DMS53 treated with DMSO at 0.1 percent for 48 hours (cell line): ENCODE results near the gene CPLX4.

Source experiments
- DNase-seq: peaks from one replicate; lab custom pipeline; 2025; ENCODE audit not compliant: unreplicated experiment; lab: John Stamatoyannopoulos, UW

CPLX4 gene, protein sequence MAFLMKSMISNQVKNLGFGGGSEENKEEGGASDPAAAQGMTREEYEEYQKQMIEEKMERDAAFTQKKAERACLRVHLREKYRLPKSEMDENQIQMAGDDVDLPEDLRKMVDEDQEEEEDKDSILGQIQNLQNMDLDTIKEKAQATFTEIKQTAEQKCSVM

DNA sequence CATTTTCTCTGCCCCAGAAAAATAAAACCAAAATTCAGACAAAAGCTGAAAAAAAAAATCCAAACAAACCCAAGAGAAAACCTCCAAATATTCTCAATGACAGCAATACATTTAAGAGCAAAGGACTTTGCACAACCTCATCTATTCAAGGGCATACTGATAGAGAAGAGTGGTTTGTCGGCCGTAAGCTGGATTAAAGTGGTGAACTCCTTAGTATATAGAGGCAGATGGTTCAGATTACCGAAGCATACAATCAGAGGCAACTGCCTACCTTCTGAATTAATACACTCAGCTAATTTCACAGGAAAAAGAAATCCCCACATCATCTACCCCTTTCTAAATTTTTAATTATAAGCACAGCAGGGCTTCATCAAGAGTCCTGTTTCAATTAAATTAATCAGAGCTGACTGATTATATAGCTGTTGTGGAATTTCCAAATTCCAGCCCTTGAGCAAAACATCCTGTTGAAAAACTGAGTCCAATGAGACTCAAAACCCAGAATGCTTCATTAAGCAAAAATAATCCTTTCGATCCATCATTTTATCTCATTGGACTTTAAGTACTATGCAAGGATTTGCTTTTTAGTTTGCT, at the start of gene CPLX4:
Gene CPLX4, minus strand, starts transcription at position 190 of the 591 bp plus-strand sequence. Its CDS starts 187 bp downstream, at position 3.
- no peak for DNase-seq

DNA sequence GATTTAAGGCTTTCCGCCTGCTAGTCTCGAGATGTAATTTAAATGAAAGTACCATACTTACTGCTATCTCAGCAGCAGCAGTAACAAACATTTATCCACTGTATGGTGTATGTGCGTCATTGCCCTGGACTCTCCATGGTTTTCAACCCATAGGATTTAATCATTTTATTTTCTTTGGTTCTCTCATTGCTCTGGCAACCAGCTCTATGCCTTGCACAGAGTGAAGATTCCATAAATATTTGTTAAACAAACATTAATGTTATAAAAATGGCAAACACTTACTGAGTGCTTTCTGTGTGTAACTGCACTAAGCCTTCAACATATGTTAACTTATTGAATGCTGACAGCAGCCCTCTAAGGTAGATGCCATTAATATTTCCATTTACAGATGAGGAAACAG, 41.9 kb upstream of the CPLX4 start:
- DNase-seq = peak; percentile 22

DNA sequence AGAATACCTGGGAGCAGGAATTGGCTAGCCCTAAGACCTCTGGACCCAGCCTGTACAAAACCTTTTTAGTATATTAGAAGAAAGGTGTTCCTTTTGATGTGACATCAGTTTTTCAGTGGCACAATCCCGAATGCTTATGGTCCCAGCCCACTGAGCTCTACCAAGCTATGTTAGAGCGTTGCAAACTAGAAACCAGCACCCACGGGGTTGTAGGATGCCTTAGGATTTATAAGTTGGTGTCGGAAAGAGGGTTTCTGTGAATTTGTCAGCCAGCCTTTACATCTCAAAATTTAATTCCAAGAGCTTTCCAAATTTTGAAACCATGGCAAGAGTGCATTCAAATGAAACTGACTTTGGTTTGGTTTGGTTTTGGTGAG, 41.1 kb upstream of the CPLX4 start:
- peak; percentile 94 for DNase-seq

DNA sequence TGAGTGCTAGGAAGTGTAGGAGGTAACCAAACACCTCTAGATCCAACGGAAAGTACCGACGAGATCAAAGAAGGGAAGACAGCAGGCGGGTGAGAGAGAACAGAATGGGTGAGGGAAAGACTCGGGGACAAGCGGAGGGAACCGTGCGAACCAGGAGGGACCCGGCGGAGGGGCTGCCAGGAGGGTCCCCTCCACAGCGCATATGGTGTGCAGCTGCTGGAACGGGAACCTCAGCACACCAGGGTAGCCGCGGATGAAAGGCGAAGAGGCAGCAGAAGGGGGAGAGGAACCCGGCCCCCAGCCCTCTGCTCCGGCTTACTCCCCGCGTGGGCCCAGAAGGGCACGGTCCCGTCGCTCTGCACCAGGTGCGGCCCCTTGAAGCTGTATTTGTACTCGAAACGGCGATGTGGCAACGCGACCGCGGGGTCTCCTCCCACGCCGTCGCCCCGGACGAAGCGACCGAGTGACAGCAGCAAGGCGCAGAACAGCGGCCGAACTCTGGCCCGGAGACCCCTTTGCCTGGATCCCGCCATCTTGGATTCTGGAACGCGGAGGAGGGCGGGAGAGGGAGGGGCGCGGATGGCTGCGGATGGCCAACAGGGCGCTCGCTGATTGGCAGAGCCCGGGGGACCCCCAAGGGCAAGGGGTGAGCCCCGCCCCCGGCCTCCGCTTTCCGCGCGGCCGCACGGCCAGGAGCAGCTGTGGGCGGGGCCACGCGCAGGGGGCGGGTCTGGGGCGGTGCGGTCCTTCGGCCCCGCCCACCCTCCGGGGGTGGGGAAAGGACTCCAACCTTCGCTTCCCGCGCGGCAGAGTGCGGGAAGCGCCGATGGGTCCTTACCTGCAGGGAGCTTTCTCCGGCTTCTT, 40.5 kb upstream of the CPLX4 start, which contains the start of gene LMAN1:
Gene LMAN1, minus strand, starts transcription at position 554 of the 864 bp plus-strand sequence. Its CDS starts 21 bp downstream, at position 533.
- DNase-seq = peak; percentile 94

DNA sequence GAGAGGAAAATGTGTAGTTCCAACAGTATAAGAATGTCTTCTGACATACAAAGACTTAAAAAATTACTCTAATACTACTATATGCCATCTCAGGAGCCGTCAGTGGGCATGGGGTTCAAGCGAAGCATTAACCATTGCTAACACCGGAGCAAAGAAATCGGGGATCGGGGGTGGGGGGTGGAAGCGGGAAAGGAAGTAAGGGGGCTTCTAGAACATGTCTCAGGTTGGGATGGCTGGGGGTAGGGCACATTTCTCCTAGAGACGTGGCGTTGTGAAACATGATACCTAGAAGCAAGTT, 39.9 kb upstream of the CPLX4 start:
- DNase-seq = no peak

DNA sequence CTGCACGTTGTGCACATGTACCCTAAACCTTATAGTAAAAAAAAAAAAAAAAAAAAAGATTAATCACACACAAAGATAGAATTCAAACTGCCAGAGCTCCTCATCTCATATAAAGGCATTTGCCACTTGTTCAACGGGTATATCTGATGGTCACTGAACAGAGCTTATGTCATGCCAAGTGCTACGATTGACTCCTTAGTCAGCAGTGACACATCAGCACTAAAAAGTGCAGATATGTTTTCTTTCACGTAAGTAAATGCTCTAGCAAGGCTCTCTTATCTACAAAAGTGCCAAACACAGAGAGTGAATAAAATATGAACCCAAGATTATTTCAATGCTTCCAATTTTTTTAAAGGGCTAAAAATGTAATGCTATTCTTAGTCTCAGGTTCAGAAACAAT, 39.5 kb upstream of the CPLX4 start:
- peak; percentile 51 for DNase-seq

DNA sequence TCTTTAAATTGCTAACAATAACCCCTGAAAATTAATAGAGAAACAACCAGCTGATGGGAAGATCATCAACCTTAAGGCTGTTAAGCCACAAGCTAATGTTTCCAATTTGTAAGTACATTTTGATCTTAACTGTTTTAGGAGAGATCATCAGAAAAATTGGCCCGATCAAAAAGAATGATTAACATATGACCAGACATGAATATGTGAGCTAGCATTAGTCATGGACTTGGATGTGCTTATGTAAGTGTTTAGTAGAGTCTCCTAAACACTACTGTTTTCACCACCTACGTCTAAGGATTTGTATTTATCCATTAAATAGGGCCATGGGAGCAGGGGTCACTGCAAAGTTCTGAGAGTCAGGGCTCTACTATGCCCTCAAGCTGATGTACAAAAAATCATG, 36.3 kb upstream of the CPLX4 start:
- DNase-seq = no peak

DNA sequence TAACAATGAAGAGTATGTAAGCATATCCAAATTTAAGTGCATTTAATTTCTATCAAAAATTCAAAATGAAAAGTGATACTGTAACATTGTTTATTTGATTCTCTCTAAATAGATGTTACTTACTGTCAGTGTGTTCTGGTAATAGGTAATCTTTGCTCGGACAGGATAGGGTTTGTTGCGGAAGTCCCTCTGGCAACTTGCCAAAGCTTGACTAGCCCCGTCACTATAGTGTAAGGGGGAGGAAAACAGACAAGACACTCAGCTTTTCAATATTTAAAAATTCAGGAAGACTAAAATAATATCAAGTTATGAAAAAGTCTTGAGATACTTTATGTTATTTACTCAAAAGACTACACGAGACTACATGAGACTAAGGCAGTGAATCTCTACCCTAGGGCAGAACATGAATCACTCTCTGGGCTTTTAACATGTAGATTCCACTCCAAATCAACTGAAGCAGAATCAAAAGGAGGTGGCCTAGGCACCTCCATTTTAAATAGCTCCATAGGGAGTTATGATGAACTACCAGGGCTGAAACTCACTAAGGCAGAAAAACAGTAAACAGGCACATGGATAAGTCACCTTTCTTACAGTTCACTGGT, 34.7 kb upstream of the CPLX4 start:
- DNase-seq = no peak

DNA sequence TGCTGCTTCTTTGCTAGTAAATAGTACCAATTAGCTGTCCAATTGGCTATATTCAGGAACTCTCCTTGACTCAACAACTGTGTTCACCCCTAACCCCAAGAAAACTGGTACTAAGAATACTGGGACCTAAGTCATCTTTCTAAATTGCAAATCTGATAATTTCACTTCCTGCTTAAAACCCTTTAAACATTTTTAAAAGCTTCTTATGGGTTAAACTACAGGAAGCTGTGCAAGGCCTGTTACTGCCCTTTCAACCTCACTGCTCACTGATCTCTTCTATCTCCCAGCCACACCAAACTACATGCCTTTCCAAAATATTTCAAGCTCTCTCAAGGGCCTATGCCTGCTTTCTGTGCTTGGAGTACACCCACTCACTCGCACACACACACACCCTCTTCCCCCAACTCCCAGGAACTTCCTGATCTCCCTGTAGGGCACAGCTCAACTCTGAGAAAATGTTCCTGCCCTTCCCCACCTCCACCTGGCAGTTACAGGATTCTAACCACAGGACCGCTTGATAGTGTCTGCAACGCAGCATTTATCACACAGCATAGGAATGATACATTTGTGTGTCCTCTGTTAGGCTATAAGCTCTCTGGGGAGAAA, 33.9 kb upstream of the CPLX4 start:
- no peak for DNase-seq

DNA sequence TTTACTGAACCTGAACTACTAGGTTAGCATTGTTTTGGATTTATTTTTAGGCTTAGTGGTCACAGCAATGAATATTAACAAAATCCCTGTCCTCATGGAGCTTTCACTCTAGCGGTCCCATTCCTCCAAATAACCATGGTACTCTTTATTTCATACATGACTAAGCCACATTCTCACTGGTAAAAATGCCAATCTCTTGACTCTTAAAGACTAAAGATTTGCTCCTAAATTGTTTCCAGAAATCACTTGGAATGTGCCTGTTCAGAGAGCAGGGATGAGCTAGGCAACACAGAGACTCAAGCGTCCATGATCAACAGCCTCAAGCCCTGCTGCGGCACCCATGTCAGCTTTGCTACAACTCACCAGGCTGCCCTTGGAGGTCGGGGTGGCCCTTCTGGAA, 27.1 kb upstream of the CPLX4 start:
- DNase-seq = no peak

DNA sequence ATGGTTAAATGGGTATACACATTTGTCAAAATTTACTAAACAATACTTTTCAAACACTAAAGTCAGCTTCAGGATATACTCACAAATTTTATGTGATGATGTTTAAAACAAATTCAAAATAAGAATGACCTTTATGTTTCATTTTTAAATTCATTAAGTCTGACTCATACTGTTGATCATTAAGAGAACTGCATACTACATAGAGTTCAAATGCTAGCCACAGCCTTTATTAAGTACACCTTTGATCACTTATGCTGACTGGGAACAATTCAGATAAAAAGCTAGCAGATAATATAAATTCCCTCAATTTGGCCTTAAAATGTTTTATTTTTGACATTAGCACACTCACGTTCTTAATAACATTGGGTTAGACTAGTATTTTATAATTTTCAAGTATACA, 26.5 kb upstream of the CPLX4 start:
- DNase-seq = no peak

DNA sequence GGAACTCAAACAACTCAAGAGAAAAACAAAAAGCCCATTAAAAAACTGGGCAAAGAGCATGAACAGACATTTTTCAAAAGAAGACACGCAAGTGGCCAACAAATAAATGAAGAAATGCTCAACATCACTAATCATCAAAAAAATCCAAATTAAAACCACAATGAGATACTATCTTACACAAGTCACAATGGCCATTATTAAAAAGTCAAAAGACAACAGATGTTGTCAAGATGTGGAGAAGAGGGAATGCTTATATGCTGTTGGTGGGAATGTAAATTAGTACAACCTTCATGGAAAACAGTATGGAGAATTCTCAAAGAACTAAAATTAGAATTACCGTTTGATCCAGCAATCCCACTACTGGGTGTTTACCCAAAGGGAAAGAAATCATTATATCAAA, 25.5 kb upstream of the CPLX4 start:
- no peak for DNase-seq

DNA sequence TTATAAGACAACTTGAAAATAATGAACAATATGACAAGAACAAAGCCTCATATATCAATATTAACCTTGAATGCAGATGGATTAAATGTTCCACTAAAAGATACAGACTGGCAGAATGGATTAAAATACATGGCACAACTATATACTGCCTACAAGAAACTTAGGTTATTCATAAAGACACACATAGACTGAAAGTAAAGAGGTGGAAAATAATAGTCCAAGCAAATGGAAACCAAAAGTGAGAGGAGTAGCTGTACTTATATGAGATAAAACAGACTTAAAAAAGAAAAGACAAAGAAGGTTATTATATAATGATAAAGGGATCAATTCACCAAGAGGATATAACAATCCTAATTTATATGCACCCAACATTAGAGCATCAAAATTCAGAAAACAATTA, 22.4 kb upstream of the CPLX4 start:
- no peak for DNase-seq

DNA sequence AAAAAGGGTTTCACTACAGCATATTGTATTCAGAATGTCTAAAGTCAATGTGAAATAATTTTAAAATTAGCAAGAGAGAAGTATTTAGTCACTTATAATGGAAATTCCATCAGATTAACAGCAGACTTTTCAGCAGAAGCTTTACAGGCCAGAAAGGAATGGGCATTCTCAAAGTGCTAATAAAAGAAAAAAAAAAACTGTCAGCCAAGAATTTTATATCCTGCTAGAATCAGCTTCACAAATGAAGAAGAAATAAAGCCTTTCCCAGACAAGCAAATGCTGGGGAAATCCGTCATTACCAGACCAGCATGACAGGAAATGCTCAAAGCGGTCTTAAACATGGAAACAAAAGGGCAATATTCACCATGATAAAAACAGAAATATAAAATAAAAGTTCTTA, 21.9 kb upstream of the CPLX4 start:
- no peak for DNase-seq

DNA sequence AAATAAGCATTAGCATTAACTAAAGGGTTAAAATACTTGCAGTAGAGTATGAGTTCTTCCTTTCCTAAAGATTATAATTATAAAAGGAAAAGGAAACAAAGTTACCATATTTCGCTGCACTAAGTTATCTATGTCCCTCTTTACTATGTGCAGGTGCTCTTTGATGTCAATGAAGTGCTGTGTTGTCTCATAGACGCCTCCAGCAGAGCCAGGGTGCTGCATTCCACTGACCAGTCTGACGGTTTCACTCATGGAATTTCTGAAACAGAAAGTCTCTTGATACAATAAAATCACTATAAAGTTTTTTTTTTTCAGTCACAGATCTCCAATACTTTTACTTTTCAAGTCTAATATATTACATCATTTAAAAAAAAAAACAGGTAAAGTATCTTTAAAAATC, 14.5 kb upstream of the CPLX4 start:
- no peak for DNase-seq

DNA sequence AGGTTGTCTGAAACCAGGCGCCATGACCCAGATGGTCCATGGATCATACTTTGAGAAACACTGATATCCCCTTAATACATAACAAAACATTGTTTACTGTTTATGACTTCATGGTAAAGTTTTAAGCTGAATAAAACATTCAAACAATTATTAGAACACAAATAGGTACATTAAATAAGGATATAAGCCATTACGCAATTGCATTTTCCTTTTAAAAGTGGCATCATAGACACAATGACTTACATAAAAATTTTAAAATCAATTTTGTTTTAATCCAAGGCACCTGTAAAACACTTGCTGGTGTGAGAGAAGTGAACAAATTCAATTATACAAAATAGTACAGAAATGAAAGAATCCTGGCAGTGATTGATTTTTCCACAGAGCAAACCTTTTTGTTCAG, 10.2 kb upstream of the CPLX4 start:
- no peak for DNase-seq

DNA sequence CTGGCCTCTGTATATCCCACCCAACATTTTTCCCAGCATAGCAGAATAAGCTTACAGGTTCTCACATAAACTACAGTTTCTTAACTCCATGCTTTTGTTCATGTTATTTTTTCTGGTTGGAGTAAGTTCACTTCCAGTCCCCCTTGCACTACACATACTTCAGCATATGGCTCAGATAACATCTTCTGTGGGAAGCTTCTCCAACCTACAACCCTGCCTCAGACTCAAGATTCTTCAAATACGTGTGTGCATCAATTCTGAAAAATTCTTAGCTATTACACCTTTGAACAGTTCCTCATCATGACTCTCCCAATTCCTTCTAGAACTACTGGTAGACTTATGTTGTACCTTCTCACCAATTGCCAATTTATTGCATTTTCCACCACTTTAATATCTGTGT, 7.5 kb upstream of the CPLX4 start:
- no peak for DNase-seq

DNA sequence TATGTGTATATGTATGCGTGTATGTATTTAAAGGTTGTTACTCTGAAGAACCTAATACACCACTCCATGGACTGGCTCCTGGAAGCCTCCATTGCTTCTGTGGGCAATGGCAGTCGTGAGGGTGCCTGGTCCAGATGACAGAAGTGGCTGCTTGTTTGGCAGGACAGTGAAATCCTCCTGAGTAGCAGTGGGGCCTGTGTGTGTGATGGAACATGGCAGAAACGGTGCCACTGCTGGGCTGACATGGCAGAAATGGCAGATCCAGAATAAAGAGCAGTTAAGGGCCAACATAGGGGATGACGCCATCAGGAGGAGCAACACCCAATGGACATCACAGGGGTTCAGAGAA, 6.1 kb upstream of the CPLX4 start:
- no peak for DNase-seq

DNA sequence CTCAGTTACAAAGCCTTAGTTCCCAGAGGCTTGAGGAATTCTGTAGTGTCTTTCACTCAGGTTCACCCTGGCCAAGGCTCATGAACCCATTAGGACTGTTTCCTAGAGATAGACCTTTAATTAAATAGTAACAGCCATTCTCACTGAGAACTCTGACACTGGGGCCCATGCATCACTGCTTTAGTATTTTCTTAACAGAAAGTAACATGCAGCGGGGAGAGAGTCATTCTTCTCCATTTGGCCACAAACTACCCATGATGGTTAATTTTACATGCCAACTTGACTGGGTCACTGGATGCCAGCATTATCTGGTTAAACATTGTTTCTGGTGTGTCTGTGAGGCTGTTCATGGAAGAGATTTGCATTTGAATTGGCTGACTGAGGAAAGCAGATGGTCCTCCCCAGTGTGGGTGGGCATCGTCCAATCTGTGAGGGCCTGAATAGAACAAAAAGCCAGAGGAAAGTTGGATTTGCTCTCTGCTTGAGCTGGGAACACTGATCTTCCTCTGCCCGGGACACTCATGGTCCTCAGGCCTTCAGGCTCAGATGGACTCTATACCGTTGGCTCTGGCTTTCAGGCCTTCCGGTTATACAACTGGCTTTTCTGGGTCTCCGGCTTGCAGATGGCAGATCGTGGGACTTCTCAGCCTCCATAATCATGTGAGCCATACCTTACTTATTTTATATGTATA, 5.6 kb upstream of the CPLX4 start:
- no peak for DNase-seq

DNA sequence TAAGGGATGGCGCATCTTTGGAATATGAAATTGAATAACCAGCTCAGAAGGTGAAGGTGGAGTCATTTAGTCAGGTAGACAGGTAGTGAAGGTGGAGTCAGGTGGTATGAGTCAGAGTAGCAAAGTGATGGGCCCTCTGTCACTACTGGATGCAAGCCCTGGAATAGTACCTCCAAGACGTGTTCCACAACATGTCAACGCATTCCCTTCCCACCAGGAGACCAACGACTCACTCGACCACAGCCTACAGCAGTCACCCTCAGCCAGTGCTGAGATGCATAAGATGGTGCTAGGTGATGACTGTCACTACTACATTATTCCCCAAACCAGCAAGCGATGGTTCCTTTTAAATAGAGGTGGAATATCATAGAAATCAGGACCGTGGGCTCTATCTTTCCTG, 6.8 kb downstream of the CPLX4 start:
- DNase-seq = no peak

DNA sequence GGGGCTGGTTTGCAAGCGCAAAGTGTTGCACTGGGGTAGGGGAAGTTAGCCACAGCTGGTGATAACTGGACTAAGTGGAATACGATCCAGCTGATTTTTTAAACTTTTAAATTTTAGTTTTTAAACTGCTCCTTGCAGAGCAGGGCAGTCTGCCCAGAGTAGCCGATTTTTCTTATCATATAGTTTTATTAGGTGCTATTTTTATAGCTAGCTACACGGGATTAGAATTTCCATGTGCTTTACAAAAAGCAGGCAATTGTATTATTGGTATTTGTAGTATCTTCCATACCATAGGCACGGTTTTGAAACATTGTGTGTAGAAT, 9.6 kb downstream of the CPLX4 start:
- peak; percentile 30 for DNase-seq
